Measurements from ENCODE around the gene PCMT1. TPM values are rescaled to one million over a fixed set of nuclear protein-coding genes. Genes with fewer than 3 reads are reported as not detected.
"Not testable (repeated sequence)": the region's sequence is repeated elsewhere in the genome, so short reads cannot be mapped to it uniquely, and the experiment has no call there.

The PCMT1 gene
- polyA plus RNA-seq, 5 donors, result 77.9 to 95.0 (median 81.6) TPM

GRCh38 chr6:149745252-149745651 is 4.3 kb upstream of the PCMT1 start:
- DNase-seq, result not testable (repeated sequence)

GRCh38 chr6:149746147-149746946 is 3.2 kb upstream of the PCMT1 start, which contains the start of gene NUP43:
Gene NUP43, minus strand, starts transcription at chr6:149746529. Its CDS starts 34 bp downstream, at chr6:149746495.
- peak; percentile 89 to 90 for DNase-seq

- not testable (repeated sequence) for DNase-seq
These were observed 403 bp upstream of the PCMT1 start for GRCh38 chr6:149749082-149749593.

GRCh38 chr6:149750136-149750609 is 632 bp downstream of the PCMT1 start:
- peak in 1 of 2 donors; percentile 32 for DNase-seq

- no peak for DNase-seq
These were observed 1.7 kb downstream of the PCMT1 start for GRCh38 chr6:149751239-149751638.

GRCh38 chr6:149751920-149752319 is 2.4 kb downstream of the PCMT1 start:
- not testable (repeated sequence) for DNase-seq

- DNase-seq, result no peak
These were observed 3.2 kb downstream of the PCMT1 start for GRCh38 chr6:149752600-149753373.

GRCh38 chr6:149753374-149753637 is 3.8 kb downstream of the PCMT1 start:
- not testable (repeated sequence) for DNase-seq

- DNase-seq, result no peak
These were observed 5.0 kb downstream of the PCMT1 start for GRCh38 chr6:149754548-149754947.

- DNase-seq, result no peak
These were observed 6.0 kb downstream of the PCMT1 start for GRCh38 chr6:149755300-149756260.

GRCh38 chr6:149756261-149756636 is 6.7 kb downstream of the PCMT1 start:
- no peak for DNase-seq

GRCh38 chr6:149761438-149761837 is 11.9 kb downstream of the PCMT1 start:
- DNase-seq, result no peak

GRCh38 chr6:149763866-149764265 is 14.3 kb downstream of the PCMT1 start:
- no peak for DNase-seq

- peak in 1 of 2 donors; percentile 33 for DNase-seq
These were observed 16.7 kb downstream of the PCMT1 start for GRCh38 chr6:149766156-149766769.

- DNase-seq, result no peak
These were observed 20.1 kb downstream of the PCMT1 start for GRCh38 chr6:149769676-149770075.

GRCh38 chr6:149771185-149771584 is 21.6 kb downstream of the PCMT1 start:
- no peak for DNase-seq

GRCh38 chr6:149771925-149772324 is 22.4 kb downstream of the PCMT1 start:
- DNase-seq, result no peak

GRCh38 chr6:149777624-149778023 is 28.1 kb downstream of the PCMT1 start:
- no peak for DNase-seq

GRCh38 chr6:149779644-149779963 is 30.1 kb downstream of the PCMT1 start:
- DNase-seq, result no peak

GRCh38 chr6:149781715-149782114 is 32.2 kb downstream of the PCMT1 start:
- no peak for DNase-seq

- no peak for DNase-seq
These were observed 32.8 kb downstream of the PCMT1 start for GRCh38 chr6:149782337-149782736.

All from right lung (tissue), 5 donors.